ENCODE results near the gene KPNB1.

DNA sequence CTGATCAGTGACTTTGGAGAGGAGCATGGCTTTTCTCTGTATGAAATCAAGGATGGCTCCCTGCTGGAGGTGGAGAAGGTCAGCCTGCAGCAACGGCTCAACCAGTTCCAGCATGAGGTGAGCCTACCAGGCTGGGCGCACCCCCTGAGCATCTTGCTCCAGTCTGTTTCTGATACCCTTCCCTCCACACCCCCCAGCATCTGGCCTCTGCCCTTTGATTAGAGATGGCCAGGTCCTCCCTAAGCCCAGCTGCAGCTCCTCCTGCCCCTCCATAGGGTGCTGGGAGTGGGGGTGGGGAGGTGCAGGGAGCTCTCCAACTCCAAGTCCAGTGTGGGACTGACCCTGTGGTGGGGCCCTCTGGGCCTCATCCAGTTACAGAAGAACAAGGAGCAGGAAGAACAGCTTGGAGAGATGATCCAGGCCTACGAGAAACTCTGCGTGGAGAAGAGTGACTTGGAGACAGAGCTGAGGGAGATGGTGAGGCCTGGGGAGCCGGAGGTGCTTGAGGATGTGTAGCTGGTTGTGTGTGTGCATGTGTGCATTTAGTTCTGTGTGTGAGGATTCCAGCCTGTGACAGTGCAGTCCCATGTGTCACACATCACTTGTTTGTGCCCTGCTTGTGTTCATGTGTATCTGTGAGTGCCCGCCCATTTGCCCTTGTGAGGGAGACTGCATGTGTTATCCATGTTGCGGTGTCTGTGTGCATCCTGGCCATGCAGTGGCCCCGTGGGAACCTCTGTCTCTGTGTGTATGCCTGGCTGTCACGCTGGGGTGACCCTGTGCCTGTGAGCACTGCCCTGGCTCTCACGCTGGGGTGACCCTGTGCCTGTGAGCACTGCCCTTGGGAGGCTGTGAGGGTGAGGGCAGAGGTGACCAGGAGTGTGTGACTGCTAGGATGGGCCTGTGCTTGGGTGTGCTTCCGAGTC, 47.3 kb downstream of the KPNB1 start:
- TF ChIP-seq, protein P1, sequence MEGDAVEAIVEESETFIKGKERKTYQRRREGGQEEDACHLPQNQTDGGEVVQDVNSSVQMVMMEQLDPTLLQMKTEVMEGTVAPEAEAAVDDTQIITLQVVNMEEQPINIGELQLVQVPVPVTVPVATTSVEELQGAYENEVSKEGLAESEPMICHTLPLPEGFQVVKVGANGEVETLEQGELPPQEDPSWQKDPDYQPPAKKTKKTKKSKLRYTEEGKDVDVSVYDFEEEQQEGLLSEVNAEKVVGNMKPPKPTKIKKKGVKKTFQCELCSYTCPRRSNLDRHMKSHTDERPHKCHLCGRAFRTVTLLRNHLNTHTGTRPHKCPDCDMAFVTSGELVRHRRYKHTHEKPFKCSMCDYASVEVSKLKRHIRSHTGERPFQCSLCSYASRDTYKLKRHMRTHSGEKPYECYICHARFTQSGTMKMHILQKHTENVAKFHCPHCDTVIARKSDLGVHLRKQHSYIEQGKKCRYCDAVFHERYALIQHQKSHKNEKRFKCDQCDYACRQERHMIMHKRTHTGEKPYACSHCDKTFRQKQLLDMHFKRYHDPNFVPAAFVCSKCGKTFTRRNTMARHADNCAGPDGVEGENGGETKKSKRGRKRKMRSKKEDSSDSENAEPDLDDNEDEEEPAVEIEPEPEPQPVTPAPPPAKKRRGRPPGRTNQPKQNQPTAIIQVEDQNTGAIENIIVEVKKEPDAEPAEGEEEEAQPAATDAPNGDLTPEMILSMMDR (IDR thresholded peaks at IDR 0.05), result no peak
- no peak for TF ChIP-seq POLR2A (IDR thresholded peaks at IDR 0.05)

Data from thyroid gland (tissue), 4 donors.